DMS53 (cell line): ENCODE measurements around the gene LRP2.
"Not testable (repeated sequence)": the region's sequence is repeated elsewhere in the genome, so short reads cannot be mapped to it uniquely, and the experiment has no call there.

Experiments used
- DNase-seq: peaks from one replicate; lab custom pipeline; 2025; lab: John Stamatoyannopoulos, UW

LRP2 gene

GRCh38 chr2:169362118-169362893, at the start of gene LRP2:
Gene LRP2, minus strand, starts transcription at chr2:169362534. Its CDS starts 135 bp downstream, at chr2:169362399.
- peak; percentile 79 for DNase-seq

GRCh38 chr2:169406891-169407290, 44.6 kb upstream of the LRP2 start:
- no peak for DNase-seq

- not testable (repeated sequence) for DNase-seq
These were observed 37.2 kb upstream of the LRP2 start for GRCh38 chr2:169399491-169399890.

- DNase-seq, result peak; percentile 71
These were observed 35.4 kb upstream of the LRP2 start for GRCh38 chr2:169397697-169398096.

GRCh38 chr2:169395821-169396374, 33.6 kb upstream of the LRP2 start:
- no peak for DNase-seq

- no peak for DNase-seq
These were observed 30.8 kb upstream of the LRP2 start for GRCh38 chr2:169393068-169393590.

- DNase-seq, result no peak
These were observed 28.9 kb upstream of the LRP2 start for GRCh38 chr2:169391236-169391635.

- DNase-seq, result no peak
These were observed 25.8 kb upstream of the LRP2 start for GRCh38 chr2:169388161-169388560.

GRCh38 chr2:169386722-169387121, 24.4 kb upstream of the LRP2 start:
- DNase-seq, result no peak

- no peak for DNase-seq
These were observed 22.5 kb upstream of the LRP2 start for GRCh38 chr2:169384816-169385215.

- no peak for DNase-seq
These were observed 10.2 kb upstream of the LRP2 start for GRCh38 chr2:169372561-169372960.

- peak; percentile 13 for DNase-seq
These were observed 3.7 kb upstream of the LRP2 start for GRCh38 chr2:169366066-169366465.

- peak; percentile 72 for DNase-seq
These were observed 2.7 kb upstream of the LRP2 start for GRCh38 chr2:169365029-169365480.

- DNase-seq, result peak; percentile 94
These were observed 1.3 kb upstream of the LRP2 start for GRCh38 chr2:169363560-169364150.

GRCh38 chr2:169362894-169363559, 693 bp upstream of the LRP2 start:
- DNase-seq, result no peak

- DNase-seq, result peak; percentile 73
These were observed 622 bp downstream of the LRP2 start for GRCh38 chr2:169361706-169362117.

GRCh38 chr2:169360984-169361705, 1.2 kb downstream of the LRP2 start:
- DNase-seq, result no peak

GRCh38 chr2:169358016-169358415, 4.3 kb downstream of the LRP2 start:
- DNase-seq, result no peak

GRCh38 chr2:169354244-169354643, 8.1 kb downstream of the LRP2 start:
- no peak for DNase-seq

GRCh38 chr2:169351725-169352124, 10.6 kb downstream of the LRP2 start:
- peak; percentile 50 for DNase-seq

GRCh38 chr2:169349535-169349934, 12.8 kb downstream of the LRP2 start:
- no peak for DNase-seq
